Stimulated activated CD8-positive, alpha-beta memory T cell treated with anti-CD3 and anti-CD28 coated beads, Interleukin-12 subunit alpha, Interleukin-12 subunit beta, amount 100 ng/mL, for 24 hours (primary cell): Measurements from ENCODE around the gene DYTN.

Source experiments
- DNase-seq: peaks from one replicate; pipeline ENCODE4 v3.0.0-alpha.2; 2020; ENCODE audit errors: extremely low read depth

The DYTN gene

GRCh38 chr2:206615417-206616089 is 102.6 kb downstream of the DYTN start:
- DNase-seq, result no peak

- no peak for DNase-seq
These were observed 103.4 kb downstream of the DYTN start for GRCh38 chr2:206614811-206615210.

- no peak for DNase-seq
These were observed 106.5 kb downstream of the DYTN start for GRCh38 chr2:206611736-206612135.

GRCh38 chr2:206611191-206611590 is 107.0 kb downstream of the DYTN start:
- DNase-seq, result no peak

- no peak for DNase-seq
These were observed 107.7 kb downstream of the DYTN start for GRCh38 chr2:206610451-206610850.

- DNase-seq, result no peak
These were observed 115.0 kb downstream of the DYTN start for GRCh38 chr2:206603243-206603642.
